SKM-1 treated with dmso at 0.1 percent for 144 hours (cell line): Measurements from ENCODE around the gene LYRM4.

ENCODE experiments used
- DNase-seq: peaks from one replicate; lab custom pipeline; 2025; ENCODE audit not compliant: unreplicated experiment; lab: John Stamatoyannopoulos, UW

Gene LYRM4

GRCh38 chr6:5246141-5247097 is 14.3 kb downstream of the LYRM4 start:
- no peak for DNase-seq

GRCh38 chr6:5243069-5243468 is 17.7 kb downstream of the LYRM4 start:
- no peak for DNase-seq

GRCh38 chr6:5241252-5241651 is 19.5 kb downstream of the LYRM4 start:
- DNase-seq: no peak

- no peak for DNase-seq
Measured at GRCh38 chr6:5238336-5238735, 22.4 kb downstream of the LYRM4 start.

GRCh38 chr6:5237805-5238204 is 22.9 kb downstream of the LYRM4 start:
- no peak for DNase-seq

- no peak for DNase-seq
Measured at GRCh38 chr6:5235830-5236229, 24.9 kb downstream of the LYRM4 start.

GRCh38 chr6:5234874-5235273 is 25.9 kb downstream of the LYRM4 start:
- DNase-seq: peak; percentile 63

GRCh38 chr6:5231289-5231688 is 29.5 kb downstream of the LYRM4 start:
- DNase-seq: no peak

GRCh38 chr6:5230081-5230480 is 30.7 kb downstream of the LYRM4 start:
- no peak for DNase-seq

GRCh38 chr6:5229356-5229755 is 31.4 kb downstream of the LYRM4 start:
- no peak for DNase-seq

GRCh38 chr6:5223309-5223708 is 37.4 kb downstream of the LYRM4 start:
- DNase-seq: no peak

GRCh38 chr6:5220443-5220842 is 40.3 kb downstream of the LYRM4 start:
- no peak for DNase-seq

- no peak for DNase-seq
Measured at GRCh38 chr6:5219011-5219691, 41.6 kb downstream of the LYRM4 start.

- no peak for DNase-seq
Measured at GRCh38 chr6:5217356-5217755, 43.4 kb downstream of the LYRM4 start.

- DNase-seq: no peak
Measured at GRCh38 chr6:5215799-5216198, 45.0 kb downstream of the LYRM4 start.

GRCh38 chr6:5215159-5215558 is 45.6 kb downstream of the LYRM4 start:
- DNase-seq: no peak

- DNase-seq: peak; percentile 9
Measured at GRCh38 chr6:5214570-5215052, 46.1 kb downstream of the LYRM4 start.

GRCh38 chr6:5213836-5214235 is 46.9 kb downstream of the LYRM4 start:
- DNase-seq: no peak

GRCh38 chr6:5211492-5211891 is 49.3 kb downstream of the LYRM4 start:
- no peak for DNase-seq

GRCh38 chr6:5208471-5208971 is 52.2 kb downstream of the LYRM4 start:
- no peak for DNase-seq

GRCh38 chr6:5208057-5208456 is 52.7 kb downstream of the LYRM4 start:
- DNase-seq: no peak
